KMS-11 (cell line): ENCODE data around the gene BCS1L.
A peak's percentile ranks its signal among the peaks of the same experiment; 100 is the strongest.

Experiments
- H2AFZ ChIP-seq: fragments of 200-600 bp; sonication (generic); 2 replicates; pipeline ENCODE4 v1.6.1; 2016; ENCODE audit warnings: antibody characterized with exemption, mixed run types, low read depth
- H3K27ac ChIP-seq: fragments of 200-600 bp; sonication (generic); 2 replicates; pipeline ENCODE4 v1.6.1; 2016; ENCODE audit warnings: mild to moderate bottlenecking, mixed run types
- H3K27me3 ChIP-seq: fragments of 200-600 bp; sonication (generic); 2 replicates; pipeline ENCODE4 v1.6.1; 2017; ENCODE audit warnings: mild to moderate bottlenecking, low read depth, mixed run types, moderate library complexity; ENCODE audit not compliant: insufficient read depth
- H3K36me3 ChIP-seq: fragments of 200-600 bp; sonication (generic); 2 replicates; pipeline ENCODE4 v1.6.1; 2017; ENCODE audit warnings: mild to moderate bottlenecking, mixed run types; ENCODE audit not compliant: insufficient read depth
- H3K4me1 ChIP-seq: fragments of 200-600 bp; sonication (generic); 2 replicates; pipeline ENCODE4 v1.6.1; 2016; ENCODE audit warnings: mild to moderate bottlenecking, low read depth, mixed run types; ENCODE audit not compliant: poor library complexity, severe bottlenecking
- H3K4me2 ChIP-seq: fragments of 200-600 bp; sonication (generic); 2 replicates; pipeline ENCODE4 v1.7.0; 2016; ENCODE audit warnings: mild to moderate bottlenecking, mixed run types
- H3K4me3 ChIP-seq: fragments of 200-600 bp; sonication (generic); IDR thresholded peaks from 2 replicates; pipeline ENCODE4 v1.6.1; 2017; ENCODE audit warnings: low read depth, low read length, mixed read lengths; ENCODE audit not compliant: insufficient read depth
- H3K79me2 ChIP-seq: fragments of 200-600 bp; sonication (generic); 2 replicates; pipeline ENCODE4 v1.6.1; 2016; ENCODE audit warnings: low read depth, mixed run types; ENCODE audit not compliant: insufficient read depth
- H3K9ac ChIP-seq: fragments of 200-600 bp; sonication (generic); 2 replicates; pipeline ENCODE4 v1.6.1; 2016; ENCODE audit warnings: mild to moderate bottlenecking, mixed run types
- H4K20me1 ChIP-seq: fragments of 200-600 bp; sonication (generic); 2 replicates; pipeline ENCODE4 v1.6.1; 2016; ENCODE audit warnings: mild to moderate bottlenecking, mixed run types; ENCODE audit not compliant: insufficient read depth
- TF ChIP-seq, protein P1 (sequence below): fragments of 200-600 bp; sonication (generic); conservative IDR thresholded peaks from 2 replicates; pipeline ENCODE4 v1.6.1; 2017; ENCODE audit warnings: low read depth, mild to moderate bottlenecking, antibody characterized with exemption, low read length, moderate library complexity, mixed read lengths

The BCS1L gene

DNA sequence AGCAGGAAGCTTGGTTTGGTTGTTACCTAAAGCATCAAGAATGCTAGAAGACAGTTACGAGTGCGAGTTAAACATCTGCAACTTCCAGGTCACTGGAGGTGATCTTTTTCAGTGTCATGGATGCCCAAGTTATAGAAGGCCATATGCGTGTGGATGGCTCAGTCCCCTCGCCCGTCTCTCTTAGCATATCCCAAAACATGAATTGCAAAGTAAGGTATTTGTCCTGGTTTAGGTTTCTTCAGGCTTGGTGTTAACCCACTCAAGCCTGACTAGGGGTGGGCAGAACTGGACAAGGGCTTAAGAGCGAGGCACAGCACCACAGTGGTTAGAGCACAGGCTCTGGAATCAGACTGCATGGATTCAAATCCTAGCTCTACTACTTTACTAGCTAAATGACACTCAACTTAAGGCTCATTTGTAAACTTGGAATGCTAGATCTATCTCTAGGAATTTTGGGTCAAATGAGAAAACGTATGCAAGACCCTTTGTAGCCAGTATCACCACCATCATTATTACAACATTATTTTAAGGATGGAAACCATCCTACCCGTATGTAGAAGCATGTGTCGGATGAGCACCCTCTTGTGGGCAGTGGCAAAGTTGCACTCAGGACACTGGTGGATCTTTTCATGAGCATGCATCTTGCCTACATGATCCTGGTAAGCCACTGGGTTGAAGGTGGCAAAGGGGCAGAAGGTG is 11.2 kb upstream of the BCS1L start:
- Histone ChIP-seq H3K4me2 (no peak overlapping the region), H3K9ac (no peak overlapping the region), H2AFZ (no peak overlapping the region), H3K4me1 (peaks cover 6% of the 10 kb centered on the region), H3K27ac (no peak overlapping the region), H3K27me3 (no peaks in the 10 kb centered on the region), H3K79me2 (no peaks in the 10 kb centered on the region), H4K20me1 (no peaks in the 10 kb centered on the region), H3K4me3 (no peak overlapping the region), H3K36me3 (peaks cover 11% of the 10 kb centered on the region; the same call in 1 of the 2 replicates)
- TF ChIP-seq, protein P1, sequence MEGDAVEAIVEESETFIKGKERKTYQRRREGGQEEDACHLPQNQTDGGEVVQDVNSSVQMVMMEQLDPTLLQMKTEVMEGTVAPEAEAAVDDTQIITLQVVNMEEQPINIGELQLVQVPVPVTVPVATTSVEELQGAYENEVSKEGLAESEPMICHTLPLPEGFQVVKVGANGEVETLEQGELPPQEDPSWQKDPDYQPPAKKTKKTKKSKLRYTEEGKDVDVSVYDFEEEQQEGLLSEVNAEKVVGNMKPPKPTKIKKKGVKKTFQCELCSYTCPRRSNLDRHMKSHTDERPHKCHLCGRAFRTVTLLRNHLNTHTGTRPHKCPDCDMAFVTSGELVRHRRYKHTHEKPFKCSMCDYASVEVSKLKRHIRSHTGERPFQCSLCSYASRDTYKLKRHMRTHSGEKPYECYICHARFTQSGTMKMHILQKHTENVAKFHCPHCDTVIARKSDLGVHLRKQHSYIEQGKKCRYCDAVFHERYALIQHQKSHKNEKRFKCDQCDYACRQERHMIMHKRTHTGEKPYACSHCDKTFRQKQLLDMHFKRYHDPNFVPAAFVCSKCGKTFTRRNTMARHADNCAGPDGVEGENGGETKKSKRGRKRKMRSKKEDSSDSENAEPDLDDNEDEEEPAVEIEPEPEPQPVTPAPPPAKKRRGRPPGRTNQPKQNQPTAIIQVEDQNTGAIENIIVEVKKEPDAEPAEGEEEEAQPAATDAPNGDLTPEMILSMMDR, result peak; percentile 87

GRCh38 chr2:218648787-218649100 is 10.7 kb upstream of the BCS1L start:
- no peaks in the 10 kb centered on the region for H3K27me3 ChIP-seq
- H3K4me3 ChIP-seq, result no peak overlapping the region
- H3K9ac ChIP-seq, result no peak overlapping the region
- H3K79me2 ChIP-seq, result no peaks in the 10 kb centered on the region; the same call in 1 of the 2 replicates
- H3K4me1 ChIP-seq, result peaks cover 6% of the 10 kb centered on the region
- H3K36me3 ChIP-seq, result peaks cover 11% of the 10 kb centered on the region; the same call in 1 of the 2 replicates
- no peak overlapping the region for H3K4me2 ChIP-seq
- TF ChIP-seq, protein P1, result peak; percentile 32; the same call in 1 of the 2 replicates
- H4K20me1 ChIP-seq, result no peaks in the 10 kb centered on the region
- H2AFZ ChIP-seq, result no peak overlapping the region
- no peak overlapping the region for H3K27ac ChIP-seq

GRCh38 chr2:218655751-218656150 is 3.7 kb upstream of the BCS1L start:
- Histone ChIP-seq H3K27ac (no peak overlapping the region), H2AFZ (no peak overlapping the region), H3K27me3 (no peaks in the 10 kb centered on the region), H3K4me3 (no peak overlapping the region), H3K79me2 (peaks cover 23% of the 10 kb centered on the region), H4K20me1 (no peaks in the 10 kb centered on the region), H3K9ac (no peak overlapping the region), H3K4me2 (no peak overlapping the region), H3K36me3 (0 out of 2 replicates have a peak, but pooled peaks cover 3% of the 10 kb centered on the region), H3K4me1 (peaks cover 17% of the 10 kb centered on the region)
- TF ChIP-seq, protein P1, result no peak

GRCh38 chr2:218658671-218659257 is 719 bp upstream of the BCS1L start:
- Histone ChIP-seq H3K4me1 (peaks cover 21% of the 10 kb centered on the region), H2AFZ (peak overlapping the region; percentile 91), H3K4me3 (no peak overlapping the region), H4K20me1 (no peaks in the 10 kb centered on the region), H3K9ac (peak overlapping the region; percentile 88), H3K79me2 (peaks cover 23% of the 10 kb centered on the region), H3K27me3 (no peaks in the 10 kb centered on the region), H3K27ac (peak overlapping the region; percentile 62), H3K4me2 (peak overlapping the region; percentile 51), H3K36me3 (peaks cover 6% of the 10 kb centered on the region; the same call in 1 of the 2 replicates)
- TF ChIP-seq, protein P1, result peak; percentile 65
